ENCODE results near the gene RPS6KB2.

GRCh38 chr11:67435031-67435726, 6.9 kb downstream of the RPS6KB2 start:
- no peak for TF ChIP-seq CTCF (IDR thresholded peaks at IDR 0.05)
- no peak for TF ChIP-seq EP300 (IDR thresholded peaks at IDR 0.05)
